HL-60 (cell line): ENCODE measurements around the gene CNPY2.

Source experiments
- CTCF ChIP-seq: IDR thresholded peaks from one replicate; pipeline ENCODE4 v1.5.1; 2011; ENCODE audit warnings: low read length, control low read depth, inconsistent platforms; ENCODE audit not compliant: insufficient read depth
- POLR2AphosphoS5 ChIP-seq: IDR thresholded peaks from 2 replicates; pipeline ENCODE4 v1.6.1; 2012; ENCODE audit warnings: low read depth
- REST ChIP-seq: IDR thresholded peaks from 2 replicates; pipeline ENCODE4 v1.6.1; 2012; ENCODE audit warnings: low read depth; ENCODE audit not compliant: insufficient replicate concordance

- TF ChIP-seq CTCF (no peak), POLR2AphosphoS5 (no peak), REST (no peak)
These were observed 22.0 kb downstream of the CNPY2 start for GRCh38 chr12:56293795-56294194.
